GM18520 (cell line): ENCODE data around the gene ASB16.

Experiments used
- ATAC-seq: cut with Tn5 transposase; IDR thresholded peaks from one replicate; pipeline ENCODE4 v1.9.1; 2021; ENCODE audit not compliant: unreplicated experiment

The ASB16 gene

GRCh38 chr17:44206825-44207155, 36.3 kb downstream of the ASB16 start:
- ATAC-seq = no peak

DNA sequence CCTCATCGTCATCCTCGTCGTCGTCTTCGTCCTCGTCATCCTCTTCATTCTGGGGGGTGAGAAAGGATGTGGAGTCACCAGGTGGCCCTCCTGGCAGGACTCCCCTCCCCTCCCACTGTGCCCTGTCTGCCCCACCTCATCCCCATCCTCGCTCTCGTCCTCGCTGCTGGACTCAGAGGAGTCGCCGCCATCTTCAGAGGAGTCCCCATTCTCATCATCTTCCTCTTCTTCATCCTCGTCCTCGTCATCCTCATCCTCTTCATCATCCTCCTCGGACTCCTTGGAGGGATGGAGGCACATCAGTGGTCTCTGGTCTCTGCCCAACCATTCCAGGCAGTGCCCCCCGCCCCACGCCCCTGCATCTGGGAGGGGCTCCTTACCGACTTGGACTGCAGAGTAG, 36.8 kb downstream of the ASB16 start:
- ATAC-seq = no peak

DNA sequence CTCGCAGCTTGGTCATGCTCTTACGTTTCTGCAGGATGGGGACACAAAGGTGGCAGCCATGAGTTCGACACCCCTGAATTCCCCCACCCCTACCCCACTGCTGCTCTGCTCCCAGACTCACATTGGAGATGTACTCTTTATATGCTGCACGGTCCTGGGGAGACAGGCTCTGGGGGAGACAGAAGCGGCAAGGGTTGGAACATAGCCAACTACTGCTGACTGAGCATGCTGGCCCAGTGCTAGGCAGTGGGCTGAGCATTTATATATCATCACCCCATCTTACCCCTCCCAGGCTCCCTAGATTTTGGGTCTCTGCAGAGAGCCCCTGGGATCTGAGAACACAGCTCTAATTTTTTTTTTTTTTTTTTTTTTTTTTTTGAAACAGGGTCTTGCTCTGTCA, 37.2 kb downstream of the ASB16 start:
- no peak for ATAC-seq

DNA sequence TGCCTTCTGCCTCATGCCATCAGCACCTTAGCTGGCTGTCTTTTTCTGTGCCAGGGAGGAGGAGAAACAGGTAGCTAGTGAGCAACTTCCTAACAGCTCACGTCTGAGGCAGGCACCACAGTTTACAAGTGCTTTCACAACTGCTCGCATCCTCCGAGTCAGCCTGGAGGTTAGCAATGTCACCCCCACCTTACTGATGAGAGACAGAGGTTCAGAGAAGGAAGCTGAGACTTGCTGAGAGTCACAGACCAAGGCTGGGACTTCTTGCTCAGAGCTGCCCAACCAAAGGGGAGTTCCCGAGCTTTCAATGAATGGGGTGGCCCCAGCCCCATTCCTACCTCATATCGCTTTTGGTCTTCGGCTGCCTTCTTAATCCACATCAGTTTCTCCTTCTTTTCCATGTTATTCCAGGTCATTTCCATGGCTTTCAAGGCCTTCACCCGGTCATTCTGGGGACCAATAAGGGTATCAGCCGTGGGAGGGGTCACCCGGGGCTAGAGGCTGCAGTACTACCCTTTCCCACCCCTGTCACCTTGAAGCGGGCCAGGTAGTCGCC, 39.4 kb downstream of the ASB16 start:
- no peak for ATAC-seq

GRCh38 chr17:44210342-44211192, 40.1 kb downstream of the ASB16 start:
- peak; percentile 70 for ATAC-seq

- ATAC-seq = no peak
These were observed 41.1 kb downstream of the ASB16 start for GRCh38 chr17:44211281-44212265.

GRCh38 chr17:44212507-44213402, 42.3 kb downstream of the ASB16 start:
- no peak for ATAC-seq

DNA sequence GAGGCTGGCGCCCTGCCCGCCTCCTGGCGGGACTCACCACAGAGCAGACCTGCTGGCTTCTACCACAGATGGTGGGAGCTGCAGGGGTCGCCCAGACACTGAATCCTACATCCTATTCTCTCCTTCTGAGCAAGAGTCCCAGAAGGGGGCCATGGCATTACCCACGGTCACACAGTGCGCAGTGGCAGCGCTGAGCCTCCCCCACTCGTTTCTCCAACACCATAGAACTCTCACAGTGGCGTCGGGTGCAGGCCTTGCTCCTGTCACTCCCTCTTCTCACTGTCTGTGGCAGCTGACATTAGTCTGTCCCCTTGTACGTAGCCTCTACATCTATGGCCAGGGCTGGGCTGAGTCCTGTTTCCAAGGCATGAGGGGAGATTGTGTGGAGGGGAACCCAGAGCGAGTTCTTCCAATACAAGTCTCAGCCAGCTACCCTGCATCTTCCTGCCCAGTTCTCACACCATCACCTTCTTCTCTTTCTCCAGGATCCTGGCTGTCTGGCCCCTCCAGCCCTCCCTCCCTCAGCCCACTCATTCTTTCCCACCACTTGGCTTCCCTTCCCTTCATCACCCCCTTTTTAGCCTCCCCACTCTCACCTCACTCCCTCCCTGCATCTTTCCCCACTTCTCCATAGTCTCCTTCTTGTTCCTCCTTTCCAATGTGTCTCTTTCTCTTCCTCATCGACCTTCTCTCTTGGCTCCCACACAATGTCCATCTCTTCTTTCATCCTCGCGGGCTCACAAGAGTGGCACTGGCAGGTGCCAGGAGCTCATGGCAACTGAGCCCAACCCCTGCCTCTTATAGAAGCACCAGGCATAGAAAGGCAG, 43.1 kb downstream of the ASB16 start:
- no peak for ATAC-seq

DNA sequence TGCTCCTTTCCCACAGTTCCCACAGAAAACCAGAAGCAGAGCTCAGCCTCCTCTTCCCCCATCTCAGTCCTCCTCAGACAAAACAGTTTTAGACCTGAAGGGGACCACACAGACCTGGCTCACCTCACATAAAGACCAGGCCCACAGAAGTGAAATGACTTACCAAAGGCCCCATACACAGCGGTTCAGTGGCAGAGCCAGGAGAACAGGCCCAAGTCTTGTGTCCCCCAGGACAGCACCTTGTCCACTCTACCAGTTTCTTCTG, 43.7 kb downstream of the ASB16 start:
- no peak for ATAC-seq

DNA sequence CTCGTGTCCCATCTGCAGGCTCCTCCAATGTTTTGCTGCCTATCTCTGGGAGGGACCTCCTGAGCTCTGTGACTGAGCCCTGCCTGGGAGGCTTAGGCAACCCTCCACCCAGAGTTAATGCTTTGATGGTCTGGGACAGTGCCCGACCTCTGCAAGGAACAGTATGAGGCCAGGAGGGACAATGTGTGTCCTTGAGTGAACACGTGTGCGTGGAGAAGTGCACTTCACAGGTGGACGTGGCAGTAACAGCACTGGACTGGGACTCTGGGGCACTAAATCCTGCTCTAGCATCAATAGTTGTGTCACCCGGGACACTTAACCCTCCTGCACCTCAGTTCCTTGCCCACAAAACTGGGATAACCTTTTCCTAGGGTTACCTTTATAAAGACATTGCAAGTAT, 44.4 kb downstream of the ASB16 start:
- no peak for ATAC-seq

- ATAC-seq = no peak
These were observed 45.7 kb downstream of the ASB16 start for GRCh38 chr17:44216173-44216572.

DNA sequence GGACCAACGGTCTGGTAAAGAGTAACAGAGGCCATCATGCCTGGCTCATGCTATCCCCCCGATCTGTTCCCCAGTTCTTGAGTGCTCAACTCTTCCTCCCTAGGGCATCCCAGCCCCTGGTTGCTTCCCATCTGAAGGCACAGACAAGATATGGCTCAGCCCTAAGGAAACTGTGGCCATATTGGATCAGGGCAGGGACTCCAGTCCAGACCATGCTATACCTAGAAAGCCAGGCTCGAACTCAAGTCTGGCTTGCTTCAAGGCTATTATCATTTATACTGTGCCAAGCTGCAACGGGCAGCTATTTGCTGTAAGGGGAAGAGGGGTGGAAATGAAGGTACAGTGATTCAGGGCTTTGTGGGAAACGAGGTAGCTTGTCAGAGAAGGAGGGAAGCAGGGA, 46.2 kb downstream of the ASB16 start:
- no peak for ATAC-seq

- no peak for ATAC-seq
These were observed 47.3 kb downstream of the ASB16 start for GRCh38 chr17:44217738-44218343.

DNA sequence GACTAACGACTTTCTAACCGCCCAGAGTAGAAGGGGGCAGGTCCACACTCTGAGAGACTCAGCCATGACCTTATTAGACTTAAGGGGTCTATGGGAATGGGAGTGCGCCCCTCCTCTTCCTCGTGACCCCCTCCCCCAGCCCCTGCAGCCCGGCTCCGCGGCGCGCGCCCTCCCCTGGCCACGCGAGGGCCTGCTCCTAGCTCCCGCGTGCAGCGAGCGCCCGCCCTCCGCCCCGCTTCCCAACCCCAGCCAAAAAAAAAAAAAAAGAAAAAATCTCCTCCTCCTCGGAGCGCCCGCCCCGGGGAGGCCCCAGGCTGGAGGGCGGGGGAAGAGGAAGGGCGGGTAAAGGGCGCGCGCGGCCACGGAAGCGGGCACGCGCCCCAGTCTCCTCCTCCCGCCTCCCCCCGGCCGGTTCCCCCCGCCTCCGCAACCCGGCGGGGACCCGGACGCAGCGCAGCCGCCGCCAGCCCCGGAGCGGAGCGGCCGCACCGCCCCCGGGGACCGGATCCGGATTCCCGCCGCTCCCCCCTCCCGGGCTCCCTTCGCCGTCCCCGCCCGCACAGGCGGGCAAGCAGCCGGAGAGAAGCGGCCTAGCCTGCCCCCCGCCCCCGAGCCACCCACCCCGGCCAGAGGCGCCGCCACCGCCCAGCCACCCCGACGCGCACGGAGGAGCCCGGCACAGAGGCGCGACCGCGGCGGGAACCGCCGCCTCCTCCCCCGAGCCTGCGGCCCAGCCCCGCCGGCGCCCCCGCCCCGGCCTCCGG, 48.0 kb downstream of the ASB16 start:
- peak; percentile 25 for ATAC-seq

- peak; percentile 24 for ATAC-seq
These were observed 48.7 kb downstream of the ASB16 start for GRCh38 chr17:44219108-44219615.

- no peak for ATAC-seq
These were observed 49.2 kb downstream of the ASB16 start, which contains the start of gene UBTF for GRCh38 chr17:44219616-44220212. UBTF (minus strand) TSS chr17:44219675; CDS start chr17:44218229, 1,446 bp downstream.

GRCh38 chr17:44220213-44221083, 49.9 kb downstream of the ASB16 start:
- no peak for ATAC-seq
